SH-SY5Y (cell line): Measurements from ENCODE around the gene NARS2.

Experiments
- GATA2 ChIP-seq: IDR thresholded peaks from 2 replicates; pipeline ENCODE4 v1.6.1; 2011; ENCODE audit warnings: mild to moderate bottlenecking, low read depth, low read length
- GATA3 ChIP-seq: IDR thresholded peaks from 2 replicates; pipeline ENCODE4 v1.6.1; 2011; ENCODE audit warnings: low read depth, mild to moderate bottlenecking, low read length, moderate library complexity

DNA sequence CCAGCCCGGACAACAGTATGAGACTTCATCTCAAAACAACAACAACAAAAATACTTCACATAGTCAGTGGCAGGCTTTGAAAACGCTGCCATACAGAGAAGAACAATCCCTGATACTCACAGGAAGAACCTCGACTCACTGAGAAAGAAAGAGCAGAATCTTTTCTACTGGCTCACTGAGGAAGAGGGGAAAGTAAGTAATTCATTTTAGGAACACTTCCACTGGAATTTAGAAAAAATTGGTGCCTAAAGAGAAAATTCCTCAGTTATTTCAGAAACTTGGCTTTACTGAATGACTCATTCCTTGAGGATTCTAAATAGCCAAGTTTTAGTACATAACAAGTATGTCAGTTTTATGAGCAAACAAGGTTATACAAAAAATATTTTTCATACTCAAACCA, 12.3 kb downstream of the NARS2 start:
- TF ChIP-seq GATA3 (no peak), GATA2 (no peak)
